Fibroblast of lung (primary cell): ENCODE measurements around the gene CATSPERE.

Source experiments
- CTCF ChIP-seq, 2 donors: IDR thresholded peaks in 1 of 2; conservative IDR thresholded peaks in 1 of 2; 1 replicate in 1 of 2; 2 replicates in 1 of 2; pipeline ENCODE4 v1.5.1; 2011 to 2012; ENCODE audit warnings: low read length in 2 of 2, control low read depth in 1 of 2, inconsistent platforms in 1 of 2, low read depth in 1 of 2, mild to moderate bottlenecking in 1 of 2
- EZH2 ChIP-seq: IDR thresholded peaks from 2 replicates; pipeline ENCODE4 v1.5.1; 2012; ENCODE audit warnings: low read length, control low read depth, mild to moderate bottlenecking; ENCODE audit errors: missing control alignments

- TF ChIP-seq CTCF (conservative IDR thresholded peaks at IDR 0.05 in 1 of 2, IDR thresholded peaks at IDR 0.05 in 1 of 2; ENCODE audit: low read depth in 1 of 2, low read length in 2 of 2) (no peak), EZH2 (no peak)
Observed at GRCh38 chr1:244556263-244556662, 95.2 kb downstream of the CATSPERE start.
